ENCODE data around the gene LEAP2. TPM values are rescaled to one million over a fixed set of nuclear protein-coding genes. Genes with fewer than 3 reads are reported as not detected.

LEAP2 gene
- total RNA-seq, 1 donor from 2014 or later = 0.21 TPM

- Histone ChIP-seq H3K27me3 (no peaks in the 10 kb centered on the region), H3K27ac (peak overlapping the region; percentile 90 to 95), H3K4me1 (peaks cover 5 to 14% of the 10 kb centered on the region in 2 donors), H3K36me3 (peaks cover 0 to 25% of the 10 kb centered on the region in 2 donors), H3K4me3 (peak overlapping the region; percentile 82 to 85), H3K9me3 (no peaks in the 10 kb centered on the region)
- no peak for TF ChIP-seq CTCF (IDR thresholded peaks at IDR 0.05)
- intact Hi-C loops (cut with DNase I) = loop anchor here (2.0 kb wide), 1 partner anchor 96 kb away; the partner anchor contains the start of gene AFF4
- DNase-seq (ENCODE audit: low spot score in 2 of 2) = no peak
These were observed 6.4 kb upstream of the LEAP2 start for GRCh38 chr5:132867046-132867451.

DNA sequence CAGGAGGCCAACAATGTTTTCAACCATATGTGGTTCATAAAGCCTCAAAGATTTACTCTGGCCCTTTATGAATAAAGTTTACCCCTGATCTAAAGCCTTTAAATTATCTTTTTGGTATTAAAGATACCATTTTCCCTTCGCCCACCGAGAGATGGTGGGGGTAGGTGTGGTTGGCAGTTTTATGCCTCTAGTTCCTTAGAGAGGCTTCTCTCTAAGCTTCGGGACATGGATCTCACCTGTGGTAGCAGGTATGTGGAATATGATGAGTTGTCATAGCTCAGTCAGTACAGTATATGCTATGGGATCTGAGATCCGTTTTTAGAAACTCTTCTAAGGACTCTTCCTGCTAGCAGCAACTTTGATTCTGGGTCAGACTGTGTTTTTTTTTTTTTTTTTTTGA is 4.7 kb upstream of the LEAP2 start:
- no peaks in the 10 kb centered on the region for H3K9me3 ChIP-seq
- peaks cover 5 to 21% of the 10 kb centered on the region in 2 donors for H3K4me1 ChIP-seq
- intact Hi-C loops (cut with DNase I) = no loop called here
- H3K27ac ChIP-seq = no peak overlapping the region
- no peak for DNase-seq (ENCODE audit: low spot score in 2 of 2)
- no peak overlapping the region for H3K4me3 ChIP-seq
- peaks cover 0 to 28% of the 10 kb centered on the region in 2 donors for H3K36me3 ChIP-seq
- H3K27me3 ChIP-seq = no peaks in the 10 kb centered on the region
- TF ChIP-seq CTCF (IDR thresholded peaks at IDR 0.05) = no peak

GRCh38 chr5:132870801-132871200 is 2.7 kb upstream of the LEAP2 start:
- TF ChIP-seq CTCF (IDR thresholded peaks at IDR 0.05) = no peak
- Histone ChIP-seq H3K4me1 (peaks cover 3 to 16% of the 10 kb centered on the region in 2 donors), H3K27me3 (no peaks in the 10 kb centered on the region), H3K4me3 (no peak overlapping the region), H3K9me3 (no peaks in the 10 kb centered on the region), H3K27ac (no peak overlapping the region), H3K36me3 (peaks cover 0 to 28% of the 10 kb centered on the region in 2 donors)
- DNase-seq (ENCODE audit: low spot score in 2 of 2) = no peak
- intact Hi-C loops (cut with DNase I) = no loop called here

GRCh38 chr5:132871459-132872284 is 1.8 kb upstream of the LEAP2 start:
- Histone ChIP-seq H3K4me3 (no peak overlapping the region), H3K4me1 (peaks cover 0 to 15% of the 10 kb centered on the region in 2 donors), H3K27ac (no peak overlapping the region), H3K36me3 (peaks cover 2 to 28% of the 10 kb centered on the region in 2 donors), H3K27me3 (no peaks in the 10 kb centered on the region), H3K9me3 (no peaks in the 10 kb centered on the region)
- TF ChIP-seq CTCF (IDR thresholded peaks at IDR 0.05) = no peak
- intact Hi-C loops (cut with DNase I) = no loop called here
- DNase-seq (ENCODE audit: low spot score in 2 of 2) = no peak

- no peak for TF ChIP-seq CTCF (IDR thresholded peaks at IDR 0.05)
- DNase-seq (ENCODE audit: low spot score in 2 of 2) = no peak
- intact Hi-C loops (cut with DNase I) = no loop called here
- H3K27ac ChIP-seq = peak overlapping the region; percentile 33 to 36
- H3K9me3 ChIP-seq = no peaks in the 10 kb centered on the region
- H3K36me3 ChIP-seq = peaks cover 3 to 36% of the 10 kb centered on the region in 2 donors
- no peak overlapping the region for H3K4me3 ChIP-seq
- H3K4me1 ChIP-seq = peaks cover 0 to 6% of the 10 kb centered on the region in 2 donors
- H3K27me3 ChIP-seq = no peaks in the 10 kb centered on the region
These were observed 715 bp upstream of the LEAP2 start for GRCh38 chr5:132872788-132873118.
